ENCODE data around the gene SCN8A.
"Not testable (repeated sequence)": the region's sequence is repeated elsewhere in the genome, so short reads cannot be mapped to it uniquely, and the experiment has no call there.

Gene SCN8A

DNA sequence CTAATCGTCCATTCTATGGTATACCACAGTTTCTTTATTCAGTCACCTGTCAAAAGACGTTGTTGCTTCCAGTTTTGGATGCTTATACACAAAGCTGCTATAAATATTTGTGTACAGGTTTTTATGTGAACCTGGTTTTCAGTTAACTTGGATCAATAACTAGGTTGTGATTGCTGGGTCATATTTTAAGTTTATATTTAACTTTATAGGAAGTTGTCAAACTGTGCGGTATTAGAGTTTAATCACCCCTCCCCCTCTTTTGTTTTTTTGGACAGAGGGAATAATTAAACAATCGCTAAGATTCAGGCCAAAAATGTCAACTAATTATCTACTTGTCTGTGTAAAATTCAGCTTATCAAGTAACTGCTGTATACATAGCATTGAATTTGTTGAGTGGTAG, 34.3 kb downstream of the SCN8A start:
- DNase-seq (ENCODE audit: low spot score) = no peak

DNA sequence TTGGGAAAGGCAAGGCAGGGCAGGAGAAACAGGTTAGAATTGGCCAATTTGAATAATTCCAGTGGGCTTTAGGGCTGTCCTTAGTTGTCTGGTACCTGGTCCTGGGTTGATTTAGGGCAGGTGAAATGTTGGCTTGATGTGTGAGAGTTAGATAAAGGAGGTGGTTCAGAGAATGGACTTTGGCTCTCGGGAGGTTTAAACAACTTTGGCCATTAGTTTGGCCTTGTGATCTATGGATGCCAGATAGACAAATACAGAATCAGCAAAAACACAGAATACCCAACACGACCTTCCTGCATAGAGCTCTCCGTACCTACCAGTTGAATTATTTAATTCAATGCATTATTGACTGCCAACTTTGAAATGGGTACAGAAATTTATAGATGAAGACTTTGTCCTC, 35.1 kb downstream of the SCN8A start:
- DNase-seq (ENCODE audit: low spot score) = no peak

DNA sequence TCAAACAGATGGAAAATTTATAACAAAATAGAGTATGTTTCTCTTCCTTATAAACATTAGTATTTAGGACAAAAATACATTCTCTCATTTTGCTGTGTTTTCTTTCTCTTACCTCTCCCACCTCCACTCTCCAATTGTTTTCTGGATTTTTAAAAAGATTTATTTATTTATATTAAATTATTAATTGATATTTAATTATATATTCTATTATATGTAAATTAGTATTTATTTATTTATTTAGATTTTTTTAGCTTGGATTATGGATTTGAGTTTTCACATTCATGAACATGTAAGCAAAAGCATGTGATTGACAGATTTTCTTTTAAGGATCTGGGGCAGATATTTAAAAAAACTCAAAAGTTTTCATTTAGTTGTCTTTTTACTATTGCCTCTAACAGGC, 35.6 kb downstream of the SCN8A start:
- DNase-seq (ENCODE audit: low spot score) = no peak

DNA sequence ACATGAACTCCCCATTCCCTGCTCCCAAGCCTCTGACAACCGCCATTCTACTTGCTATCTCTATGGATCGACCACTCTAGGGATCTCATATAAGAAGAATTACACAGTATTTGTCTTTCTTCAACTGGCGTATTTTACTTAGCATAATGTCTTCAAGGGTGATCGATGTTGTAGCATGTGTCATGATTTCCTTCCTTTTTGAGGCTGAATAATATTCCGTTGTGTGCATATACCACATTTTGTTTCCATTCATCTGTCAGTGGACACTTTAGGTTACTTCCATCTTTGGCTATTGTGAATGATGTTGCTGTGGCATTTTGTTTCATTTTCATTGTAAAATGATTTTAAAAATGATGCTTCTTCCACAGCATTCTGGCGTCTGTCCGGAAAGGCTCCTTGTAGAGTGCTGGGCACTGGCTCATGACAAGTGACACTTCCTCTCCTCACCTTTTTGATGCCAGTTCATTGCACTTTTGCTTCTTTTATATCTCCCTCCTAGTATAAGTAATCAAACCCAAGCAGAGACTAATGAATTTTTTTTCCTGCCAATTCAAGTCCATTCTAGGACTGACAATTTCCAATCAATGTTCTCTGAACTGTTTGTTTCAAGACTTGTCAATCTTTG, 39.3 kb downstream of the SCN8A start:
- DNase-seq (ENCODE audit: low spot score) = no peak

DNA sequence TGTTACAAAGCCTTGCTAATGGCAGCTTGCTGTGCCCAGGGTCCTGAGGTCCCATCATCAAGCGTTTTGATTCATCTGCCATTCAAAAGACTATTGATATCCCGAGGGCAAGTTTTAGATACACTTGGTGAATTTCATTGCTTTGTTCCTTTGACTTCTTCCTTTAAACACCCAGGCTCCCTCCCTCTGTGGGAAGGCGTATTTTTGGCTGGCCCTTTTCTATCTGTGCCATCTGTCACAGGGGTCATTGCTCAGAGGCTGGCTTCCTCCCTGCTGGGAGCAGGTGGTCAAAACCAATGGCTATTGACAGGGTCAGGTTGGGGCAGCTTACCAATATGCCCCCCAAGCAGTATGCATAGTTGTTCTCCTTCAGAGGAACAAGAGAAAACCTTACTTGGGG, 40.0 kb downstream of the SCN8A start:
- no peak for DNase-seq (ENCODE audit: low spot score)

DNA sequence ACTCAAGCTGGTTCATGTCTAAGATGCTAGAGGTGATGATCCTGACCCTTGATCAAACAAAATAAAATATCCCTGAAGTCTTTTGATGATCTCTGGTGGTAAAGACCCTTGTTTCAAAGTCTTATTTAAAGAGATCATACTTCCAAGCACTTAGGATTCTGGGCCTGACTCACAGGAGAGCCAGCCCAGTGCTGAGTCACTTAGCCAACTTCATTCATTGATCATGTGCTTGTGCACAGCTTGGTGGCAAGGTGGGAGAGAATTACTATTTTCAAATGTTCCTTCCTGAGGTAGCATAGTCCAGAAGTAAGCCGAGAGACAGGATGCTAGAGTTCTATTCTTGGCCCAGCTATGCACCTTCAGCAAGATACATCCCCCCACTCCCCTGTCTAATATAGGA, 40.6 kb downstream of the SCN8A start:
- DNase-seq (ENCODE audit: low spot score) = peak; percentile 70

DNA sequence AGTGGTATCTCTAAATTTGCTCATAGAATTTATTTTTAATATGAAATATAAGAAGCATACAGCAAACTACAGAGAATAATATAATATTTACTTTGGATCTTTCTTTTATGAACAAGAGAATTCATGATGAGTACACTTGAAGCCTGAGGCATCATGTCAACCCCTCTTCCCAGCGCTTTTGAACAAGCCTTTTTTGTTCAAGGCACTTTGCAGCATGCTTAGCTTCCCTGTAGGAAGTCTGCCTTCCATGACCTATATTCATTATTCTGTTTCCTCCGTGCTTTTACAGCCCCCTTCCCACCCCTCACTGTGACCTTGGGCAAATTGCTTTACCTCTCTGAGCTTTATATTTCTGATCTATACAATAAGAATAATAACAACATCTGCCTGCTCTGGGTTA, 41.6 kb downstream of the SCN8A start:
- no peak for DNase-seq (ENCODE audit: low spot score)

DNA sequence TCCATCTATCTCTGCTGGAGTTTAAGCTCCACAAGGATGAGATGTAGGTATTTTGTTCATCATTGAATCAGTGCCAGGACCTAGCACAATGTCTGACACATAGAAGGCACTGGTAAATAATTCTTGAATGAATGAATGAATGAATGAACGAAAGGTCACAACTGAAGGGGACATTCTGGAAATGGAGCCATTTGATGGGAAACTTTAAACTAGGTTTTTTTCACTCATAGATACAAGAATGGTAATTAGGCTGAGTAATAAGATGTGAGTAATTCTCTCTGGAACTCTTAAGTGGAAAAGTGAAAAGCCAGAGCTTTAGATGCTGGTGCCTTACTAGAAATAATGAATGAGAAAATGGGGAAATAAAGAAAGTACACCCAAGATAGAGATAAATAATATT, 44.3 kb downstream of the SCN8A start:
- peak; percentile 45 for DNase-seq (ENCODE audit: low spot score)

DNA sequence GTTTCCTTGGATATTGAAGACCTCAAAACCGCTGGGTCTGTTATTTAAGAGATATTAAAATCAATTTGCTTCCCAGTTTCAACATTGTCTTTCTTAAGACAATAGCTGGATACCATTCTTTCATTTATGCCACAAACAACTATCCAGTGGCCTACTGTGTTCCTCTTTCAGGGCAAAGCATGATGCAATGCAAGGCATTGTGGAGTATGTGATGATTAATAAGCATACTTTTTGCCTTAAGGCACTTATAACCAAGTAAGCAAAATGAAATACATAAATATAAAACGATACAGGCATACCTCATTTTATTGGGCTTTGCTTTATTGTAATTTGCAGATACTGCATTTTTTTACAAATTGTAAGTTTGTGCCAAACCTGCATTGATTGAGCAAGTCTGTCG, 45.5 kb downstream of the SCN8A start:
- no peak for DNase-seq (ENCODE audit: low spot score)

DNA sequence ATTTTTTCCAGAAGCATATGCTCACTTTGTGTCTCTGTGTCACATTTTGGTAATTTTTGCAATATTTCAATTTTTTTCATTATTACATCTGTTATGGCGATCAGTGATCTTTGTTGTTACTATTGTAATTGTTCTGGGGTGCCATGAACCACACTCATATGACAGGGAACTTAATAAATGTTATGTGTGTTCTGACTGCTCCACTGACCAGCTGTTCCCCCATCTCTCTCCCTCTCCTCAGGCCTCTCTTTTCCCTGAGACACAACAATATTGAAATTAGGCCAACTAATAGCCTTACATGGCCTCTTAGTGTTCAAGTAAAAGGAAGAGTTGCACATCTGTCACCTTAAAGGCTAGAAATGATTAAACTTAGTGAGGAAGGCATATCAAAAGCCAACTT, 46.0 kb downstream of the SCN8A start:
- DNase-seq (ENCODE audit: low spot score) = no peak

DNA sequence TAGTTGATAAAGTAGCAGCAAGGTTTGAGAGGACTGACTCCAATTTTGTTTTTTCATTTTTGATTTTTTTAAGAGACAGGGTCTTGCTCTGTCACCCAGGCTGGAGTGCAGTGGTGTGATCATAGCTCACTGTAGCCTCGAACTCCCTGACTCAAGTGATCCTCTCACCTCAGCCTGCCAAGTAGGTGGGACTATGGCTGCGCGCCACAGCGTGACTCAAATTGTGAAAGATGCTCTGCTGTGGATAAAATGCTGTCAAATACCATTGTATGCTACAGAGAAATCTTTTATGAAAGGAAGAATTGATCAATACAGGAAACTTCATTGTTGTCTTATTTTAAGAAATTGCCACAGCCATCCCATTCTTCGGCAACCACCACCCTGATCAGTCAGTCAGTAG, 48.3 kb downstream of the SCN8A start:
- no peak for DNase-seq (ENCODE audit: low spot score)

DNA sequence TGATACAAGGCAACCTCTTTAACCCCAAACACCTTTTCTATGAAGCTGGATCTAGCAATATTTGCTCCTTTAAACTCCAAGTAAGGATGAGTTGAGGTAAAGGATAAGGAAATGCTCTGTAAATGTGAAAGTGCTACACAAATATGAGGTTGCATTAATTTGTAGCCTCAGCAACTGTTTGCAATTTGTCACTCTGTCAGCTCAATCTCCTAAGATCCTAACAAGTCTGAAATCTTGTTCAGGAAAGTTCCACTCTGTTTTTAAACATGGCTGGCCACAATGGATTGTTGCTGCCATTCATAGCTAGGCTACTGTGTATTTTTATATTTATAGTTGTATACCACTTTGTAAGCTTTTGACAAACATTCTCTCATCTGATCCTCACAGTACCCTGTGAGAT, 51.3 kb downstream of the SCN8A start:
- DNase-seq (ENCODE audit: low spot score) = no peak

DNA sequence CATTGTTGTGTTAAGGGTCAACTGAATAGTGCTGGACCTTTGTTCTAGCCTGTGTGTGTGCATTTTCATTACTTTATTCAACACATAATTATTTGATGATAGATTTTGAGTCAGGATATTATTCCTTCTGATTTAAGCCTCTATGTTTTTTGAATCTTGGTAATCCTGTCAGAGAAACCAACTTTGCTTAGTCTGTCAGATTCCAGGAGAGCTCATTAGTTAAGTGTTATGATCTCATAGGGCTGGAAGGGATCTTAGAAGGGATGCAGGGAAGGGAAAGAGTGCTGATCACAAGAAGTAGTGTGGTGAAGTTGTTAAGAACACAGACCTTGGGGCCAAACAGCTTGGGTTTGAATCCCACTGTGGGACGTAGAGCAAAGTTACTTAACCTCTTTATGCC, 52.9 kb downstream of the SCN8A start:
- no peak for DNase-seq (ENCODE audit: low spot score)

DNA sequence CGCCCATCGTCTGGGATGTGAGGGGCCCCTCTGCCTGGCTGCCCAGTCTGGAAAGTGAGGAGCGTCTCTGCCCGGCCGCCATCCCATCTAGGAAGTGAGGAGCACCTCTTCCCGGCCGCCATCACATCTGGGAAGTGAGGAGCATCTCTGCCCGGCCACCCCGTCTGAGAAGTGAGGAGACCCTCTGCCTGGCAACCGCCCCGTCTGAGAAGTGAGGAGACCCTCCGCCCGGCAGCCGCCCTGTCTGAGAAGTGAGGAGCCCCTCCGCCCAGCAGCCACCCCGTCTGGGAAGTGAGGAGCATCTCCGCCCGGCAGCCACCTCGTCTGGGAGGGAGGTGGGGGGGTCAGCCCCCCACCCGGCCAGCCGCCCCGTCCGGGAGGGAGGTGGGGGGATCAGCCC, 53.7 kb downstream of the SCN8A start:
- DNase-seq (ENCODE audit: low spot score) = not testable (repeated sequence)

DNA sequence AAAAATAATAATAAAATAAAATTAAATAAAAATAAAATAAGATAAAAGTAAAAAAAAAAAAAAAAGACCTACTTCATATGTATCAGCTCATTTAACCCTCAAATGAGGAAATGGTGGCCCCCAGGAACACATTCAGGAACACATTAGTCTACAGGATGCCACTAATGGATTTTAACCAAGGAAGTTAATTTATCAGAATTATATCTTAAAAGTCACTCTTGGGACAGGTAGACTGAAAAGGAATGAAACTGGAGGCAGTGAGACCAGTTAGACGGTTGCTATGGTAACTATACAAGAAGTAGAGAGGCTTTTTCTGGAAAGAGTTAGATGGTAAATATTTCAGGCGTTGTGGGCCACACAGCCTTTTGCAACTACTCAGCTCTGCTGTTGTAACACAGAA, 54.9 kb downstream of the SCN8A start:
- DNase-seq (ENCODE audit: low spot score) = no peak

DNA sequence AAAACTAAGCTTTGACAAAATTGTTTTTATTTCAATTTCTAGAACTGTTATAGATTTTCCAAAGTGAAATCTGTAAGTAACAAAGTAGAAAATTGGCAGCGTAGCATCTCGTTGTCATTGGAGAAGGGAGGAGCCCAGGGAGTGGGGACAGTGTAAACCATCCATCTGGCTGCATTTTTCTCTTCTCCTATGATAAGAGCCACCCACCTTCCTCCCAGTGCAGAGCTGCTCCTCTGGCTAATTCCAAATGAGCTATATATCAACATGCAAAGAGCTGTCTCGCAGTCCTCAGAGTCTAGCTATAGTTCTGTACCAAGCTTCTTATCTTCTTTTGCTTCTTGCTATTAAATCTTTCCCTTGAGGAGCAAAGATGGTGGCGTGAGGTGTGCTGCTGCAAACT, 56.6 kb downstream of the SCN8A start:
- DNase-seq (ENCODE audit: low spot score) = no peak

DNA sequence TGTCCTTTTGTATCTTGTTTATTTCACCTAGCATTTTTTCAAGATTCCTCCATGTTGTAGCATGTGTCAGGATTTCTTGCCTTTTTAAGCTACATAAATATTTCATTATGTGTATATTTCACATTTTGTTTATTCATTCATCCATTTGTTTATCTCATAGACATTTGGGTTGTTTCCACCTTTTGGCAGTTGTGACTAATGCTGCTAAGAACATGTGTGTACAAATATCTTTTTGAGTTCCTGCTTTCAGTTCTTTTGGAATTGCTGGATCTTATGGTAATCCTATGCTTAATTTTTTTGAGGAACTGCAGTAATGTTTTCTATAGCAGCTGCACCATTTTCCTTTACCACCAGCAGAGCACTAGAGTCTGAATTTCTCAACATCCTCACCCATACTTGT, 62.4 kb downstream of the SCN8A start:
- DNase-seq (ENCODE audit: low spot score) = no peak

DNA sequence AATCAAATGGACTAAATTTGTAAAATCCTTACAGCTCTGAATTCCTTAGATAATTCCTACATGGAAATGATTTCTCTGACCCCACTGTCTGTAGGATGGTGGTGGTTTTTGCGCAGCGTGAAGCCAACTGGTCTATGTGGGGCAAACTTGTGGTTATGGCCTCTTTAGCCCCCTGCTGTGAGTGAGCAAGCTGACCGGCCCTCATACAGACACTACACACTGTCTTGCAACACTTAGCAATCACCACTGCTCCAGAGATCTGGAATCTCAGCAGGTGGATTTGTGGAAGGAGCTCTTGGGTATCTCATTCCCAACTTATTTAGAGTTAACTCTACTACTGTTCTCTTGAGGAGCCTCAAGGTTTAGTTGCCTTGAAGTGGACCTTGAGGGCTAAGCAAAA, 70.2 kb downstream of the SCN8A start:
- no peak for DNase-seq (ENCODE audit: low spot score)

DNA sequence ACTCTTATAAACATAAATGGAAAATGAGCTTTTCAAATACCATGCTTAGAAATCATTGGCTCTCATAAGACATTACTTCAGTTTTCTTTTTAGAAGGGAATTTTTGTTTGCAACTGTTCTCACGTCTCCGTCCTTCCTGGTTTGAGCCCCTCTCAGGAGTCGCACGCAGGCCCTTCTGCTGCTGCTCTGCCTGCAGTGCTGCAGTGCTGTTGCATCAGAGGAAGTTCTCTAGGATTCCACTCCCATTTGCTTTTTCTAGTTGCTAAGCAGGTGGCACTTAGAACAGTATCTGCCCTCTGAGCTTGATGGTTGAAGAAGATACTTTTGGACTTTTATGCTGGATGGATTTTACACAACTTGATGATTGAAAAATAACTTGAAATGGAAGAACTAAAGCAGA, 70.8 kb downstream of the SCN8A start:
- no peak for DNase-seq (ENCODE audit: low spot score)

DNA sequence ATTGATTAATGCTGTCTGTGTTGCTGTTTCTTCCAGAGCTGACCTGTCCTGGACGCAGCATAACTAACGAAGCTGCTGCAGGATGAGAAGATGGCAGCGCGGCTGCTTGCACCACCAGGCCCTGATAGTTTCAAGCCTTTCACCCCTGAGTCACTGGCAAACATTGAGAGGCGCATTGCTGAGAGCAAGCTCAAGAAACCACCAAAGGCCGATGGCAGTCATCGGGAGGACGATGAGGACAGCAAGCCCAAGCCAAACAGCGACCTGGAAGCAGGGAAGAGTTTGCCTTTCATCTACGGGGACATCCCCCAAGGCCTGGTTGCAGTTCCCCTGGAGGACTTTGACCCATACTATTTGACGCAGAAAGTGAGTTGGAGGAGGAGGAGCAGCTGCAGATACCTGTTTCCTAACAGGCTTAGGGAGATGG, 71.7 kb downstream of the SCN8A start:
- no peak for DNase-seq (ENCODE audit: low spot score)

DNA sequence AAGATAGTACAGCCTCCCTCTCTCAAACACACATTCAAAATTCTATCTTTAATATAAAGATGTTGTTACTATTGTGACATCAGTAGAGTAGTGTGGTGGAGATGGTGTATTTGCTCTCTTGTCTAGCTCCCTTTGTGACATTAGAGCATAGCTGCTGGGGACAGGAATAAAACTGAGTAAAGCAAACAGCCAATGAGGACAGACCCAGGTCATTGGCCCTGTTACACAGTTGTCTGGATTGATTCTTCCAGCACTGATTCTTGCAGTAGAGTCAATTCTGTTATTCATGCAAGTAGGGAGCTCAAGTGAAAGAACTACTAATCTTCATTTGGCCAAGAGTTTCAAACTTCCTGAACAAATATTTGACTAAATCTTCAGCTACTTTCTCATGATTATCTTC, 72.4 kb downstream of the SCN8A start:
- DNase-seq (ENCODE audit: low spot score) = no peak

DNA sequence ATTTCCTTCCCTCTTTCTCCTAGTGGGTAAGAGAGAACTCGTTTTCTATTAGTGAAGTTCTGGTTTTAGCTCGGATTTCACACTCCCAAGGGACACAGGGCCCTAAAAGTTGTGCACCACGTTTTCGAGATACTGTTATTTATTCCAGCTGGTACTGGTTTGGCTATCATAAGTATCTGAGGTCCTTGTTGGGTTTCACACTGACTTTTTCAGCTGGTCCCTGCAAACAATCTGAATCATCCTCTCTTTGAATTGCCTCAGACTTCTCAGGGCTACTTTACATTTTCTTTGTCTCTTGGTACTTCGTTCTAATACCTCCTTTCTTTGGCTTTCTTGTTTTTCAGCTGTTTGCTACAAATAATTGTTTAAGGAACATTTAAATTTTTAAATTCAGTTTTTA, 75.7 kb downstream of the SCN8A start:
- DNase-seq (ENCODE audit: low spot score) = no peak

DNA sequence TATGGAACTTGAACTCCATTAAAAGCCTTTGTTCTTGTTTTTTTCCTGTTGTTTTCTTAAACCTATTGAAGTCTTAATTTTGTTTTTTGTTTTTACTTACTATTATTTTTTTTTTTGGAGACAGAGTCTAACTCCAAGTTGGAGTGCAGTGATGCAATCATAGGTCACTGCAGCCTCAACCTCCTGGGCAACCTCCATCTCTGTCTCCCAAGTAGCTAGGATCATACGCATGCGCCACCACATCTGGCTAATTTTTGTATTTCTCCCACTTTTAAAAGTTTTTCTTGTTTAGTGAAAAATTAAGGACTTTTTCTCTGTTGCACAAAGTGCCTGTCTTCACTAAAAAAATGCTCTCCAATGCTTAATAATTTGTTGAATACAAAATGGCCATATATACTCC, 76.2 kb downstream of the SCN8A start:
- no peak for DNase-seq (ENCODE audit: low spot score)

DNA sequence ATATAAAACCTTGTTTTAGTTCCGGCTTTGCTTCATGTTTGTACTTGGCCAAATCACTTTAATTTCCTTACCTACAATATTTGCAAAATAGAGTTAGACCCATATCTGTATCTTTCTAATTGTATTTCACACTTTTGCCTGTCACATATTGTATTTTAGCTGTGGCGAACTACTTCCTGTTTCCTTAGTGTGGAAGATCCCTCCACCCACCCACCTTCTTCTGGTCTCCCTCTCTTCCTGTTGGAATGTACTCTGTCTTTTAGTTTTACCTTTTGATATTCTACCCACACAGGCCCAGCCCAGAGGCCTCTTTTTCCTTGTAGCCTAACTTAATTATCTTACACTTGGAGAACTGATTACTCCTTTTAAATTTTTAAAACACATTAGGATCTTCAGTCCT, 78.2 kb downstream of the SCN8A start:
- DNase-seq (ENCODE audit: low spot score) = no peak

DNA sequence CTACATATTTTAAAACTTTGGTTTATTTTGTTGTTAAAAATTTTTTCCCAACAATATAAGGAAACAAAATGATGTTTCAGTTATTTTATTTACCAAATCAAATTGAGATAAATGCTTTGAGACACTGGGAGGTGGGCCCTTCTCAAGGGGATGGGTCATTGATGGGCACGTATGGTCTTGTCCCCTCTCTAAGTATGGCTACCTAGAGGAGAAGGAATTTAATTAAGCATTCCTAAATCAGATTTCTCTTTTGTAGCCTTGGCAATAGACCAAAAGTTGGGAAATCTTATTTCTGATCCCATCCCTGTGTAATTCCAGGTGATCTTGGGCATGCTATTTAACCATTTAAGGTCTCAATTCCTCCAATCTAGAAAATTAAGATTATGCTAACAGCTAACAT, 79.0 kb downstream of the SCN8A start:
- DNase-seq (ENCODE audit: low spot score) = no peak
